Measurements from ENCODE around the gene SAP30L. TPM values are rescaled to one million over a fixed set of nuclear protein-coding genes. Genes with fewer than 3 reads are reported as not detected.

Gene SAP30L
- total RNA-seq, 1 donor from 2014 or later, result 18.1 TPM

- Mint-ChIP-seq H3K27me3 (ENCODE audit: unreplicated experiment) (peaks cover 49% of the 10 kb centered on the region), H3K36me3 (ENCODE audit: unreplicated experiment) (peaks cover 5% of the 10 kb centered on the region), H3K4me3 (ENCODE audit: unreplicated experiment) (peak overlapping the region; percentile 69), H3K27ac (ENCODE audit: unreplicated experiment) (no peak overlapping the region), H3K4me1 (ENCODE audit: low read depth, unreplicated experiment) (peaks cover 29% of the 10 kb centered on the region), H3K9me3 (ENCODE audit: unreplicated experiment) (peaks cover 10% of the 10 kb centered on the region)
- no peak for DNase-seq
- TF ChIP-seq CTCF (IDR thresholded peaks at IDR 0.05; ENCODE audit: partially characterized antibody, unreplicated experiment), result no peak
These were observed 33.0 kb downstream of the SAP30L start for GRCh38 chr5:154478752-154479159.

GRCh38 chr5:154479160-154479943 is 33.6 kb downstream of the SAP30L start:
- Mint-ChIP-seq H3K27me3 (ENCODE audit: unreplicated experiment) (peaks cover 54% of the 10 kb centered on the region), H3K4me1 (ENCODE audit: low read depth, unreplicated experiment) (peaks cover 31% of the 10 kb centered on the region), H3K9me3 (ENCODE audit: unreplicated experiment) (peaks cover 11% of the 10 kb centered on the region), H3K36me3 (ENCODE audit: unreplicated experiment) (peaks cover 5% of the 10 kb centered on the region), H3K27ac (ENCODE audit: unreplicated experiment) (peak overlapping the region; percentile 64), H3K4me3 (ENCODE audit: unreplicated experiment) (peak overlapping the region; percentile 69)
- DNase-seq, result no peak
- no peak for TF ChIP-seq CTCF (IDR thresholded peaks at IDR 0.05; ENCODE audit: partially characterized antibody, unreplicated experiment)

GRCh38 chr5:154479944-154480750 is 34.4 kb downstream of the SAP30L start:
- Mint-ChIP-seq H3K4me3 (ENCODE audit: unreplicated experiment) (peak overlapping the region; percentile 69), H3K9me3 (ENCODE audit: unreplicated experiment) (peaks cover 9% of the 10 kb centered on the region), H3K36me3 (ENCODE audit: unreplicated experiment) (peaks cover 5% of the 10 kb centered on the region), H3K27ac (ENCODE audit: unreplicated experiment) (no peak overlapping the region), H3K27me3 (ENCODE audit: unreplicated experiment) (peaks cover 50% of the 10 kb centered on the region), H3K4me1 (ENCODE audit: low read depth, unreplicated experiment) (peaks cover 31% of the 10 kb centered on the region)
- no peak for TF ChIP-seq CTCF (IDR thresholded peaks at IDR 0.05; ENCODE audit: partially characterized antibody, unreplicated experiment)
- DNase-seq, result no peak

- TF ChIP-seq CTCF (IDR thresholded peaks at IDR 0.05; ENCODE audit: partially characterized antibody, unreplicated experiment), result no peak
- Mint-ChIP-seq H3K27me3 (ENCODE audit: unreplicated experiment) (peaks cover 50% of the 10 kb centered on the region), H3K4me3 (ENCODE audit: unreplicated experiment) (peak overlapping the region; percentile 35), H3K36me3 (ENCODE audit: unreplicated experiment) (peaks cover 5% of the 10 kb centered on the region), H3K27ac (ENCODE audit: unreplicated experiment) (no peak overlapping the region), H3K4me1 (ENCODE audit: low read depth, unreplicated experiment) (peaks cover 36% of the 10 kb centered on the region), H3K9me3 (ENCODE audit: unreplicated experiment) (peaks cover 10% of the 10 kb centered on the region)
- DNase-seq, result no peak
These were observed 35.0 kb downstream of the SAP30L start for GRCh38 chr5:154480847-154481246.

Data from glutamatergic neuron (in vitro differentiated cells).